COR-L47 (cell line): ENCODE measurements around the gene HHAT.
"Not testable (repeated sequence)": the region's sequence is repeated elsewhere in the genome, so short reads cannot be mapped to it uniquely, and the experiment has no call there.

ENCODE experiments used
- DNase-seq: peaks from one replicate; lab custom pipeline; 2025; lab: John Stamatoyannopoulos, UW

Gene HHAT

DNA sequence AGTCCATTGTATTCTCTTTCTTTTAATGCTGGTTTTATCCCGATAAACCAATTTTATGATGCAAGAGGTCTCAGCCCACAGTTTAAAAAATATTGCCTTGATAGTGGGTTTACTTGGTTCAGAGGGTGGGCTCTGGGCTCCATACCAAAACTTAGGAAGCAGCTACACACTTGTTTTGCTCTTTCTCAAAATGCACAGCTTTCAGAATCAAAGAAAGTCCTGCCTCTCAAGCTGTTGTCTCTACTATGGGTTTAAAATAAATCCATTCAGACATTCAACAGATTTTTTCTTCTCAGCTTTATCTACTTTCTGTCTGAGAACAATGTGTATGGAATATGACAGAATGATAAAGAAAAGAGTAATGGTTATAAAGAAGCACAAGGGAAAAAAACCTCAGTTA lies 14.8 kb upstream of the HHAT start:
- no peak for DNase-seq

DNA sequence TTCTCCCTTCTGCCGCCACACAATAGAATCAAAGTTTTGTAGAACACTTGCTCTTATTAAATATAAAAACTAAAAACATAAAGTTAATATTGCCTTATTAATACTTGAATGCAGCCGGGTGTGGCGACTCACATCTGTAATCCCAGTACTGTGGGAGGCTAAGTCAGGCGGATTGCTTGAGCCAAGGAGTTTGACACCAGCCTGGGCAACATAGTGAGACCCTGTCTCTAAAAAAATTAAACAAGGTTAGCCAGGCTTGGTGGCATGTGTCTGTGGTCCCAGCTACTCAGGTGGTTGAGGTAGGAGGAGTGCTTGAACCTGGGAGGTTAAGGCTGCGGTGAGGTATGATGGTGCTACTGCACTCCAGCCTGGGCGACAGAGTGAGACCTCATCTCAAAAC lies 13.2 kb upstream of the HHAT start:
- no peak for DNase-seq

DNA sequence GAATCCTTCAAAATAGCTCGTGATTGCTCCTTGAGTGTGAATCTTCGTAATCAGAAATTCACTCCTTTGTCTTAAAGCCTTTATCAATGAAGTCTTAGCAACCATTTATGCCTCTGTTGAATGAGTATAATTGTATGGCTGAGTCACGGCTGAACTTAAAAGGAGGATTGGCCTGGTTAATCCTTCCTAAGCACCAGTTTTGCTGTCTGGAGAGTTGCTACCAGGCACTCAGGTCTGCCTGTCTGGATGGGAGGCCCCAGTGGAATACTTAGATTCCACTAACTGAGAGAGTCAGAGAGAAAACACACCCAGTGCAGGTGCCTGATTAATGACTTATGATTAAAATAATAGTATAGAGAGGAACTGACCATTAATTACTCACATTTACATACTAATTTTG lies 7.6 kb upstream of the HHAT start:
- no peak for DNase-seq

DNA sequence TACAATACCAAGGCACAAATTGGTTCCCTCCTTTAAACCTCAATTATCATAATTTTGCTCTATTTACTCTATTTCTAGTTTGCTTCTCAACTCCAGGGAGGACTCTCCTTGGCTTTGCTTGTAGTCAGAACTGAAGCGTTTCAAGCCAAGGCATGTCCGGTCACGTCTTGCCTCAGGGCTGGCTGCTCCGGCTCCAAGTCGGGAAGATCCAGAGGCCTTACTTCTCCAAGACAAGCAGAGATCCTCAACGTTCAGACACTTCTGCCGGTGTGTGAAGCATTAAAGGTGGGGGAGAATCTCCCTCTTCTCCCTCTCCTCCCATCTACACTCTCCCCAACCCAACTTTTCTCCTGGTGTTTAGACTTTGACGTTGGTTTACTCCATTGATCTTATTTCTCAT lies 7.2 kb upstream of the HHAT start:
- DNase-seq = no peak

DNA sequence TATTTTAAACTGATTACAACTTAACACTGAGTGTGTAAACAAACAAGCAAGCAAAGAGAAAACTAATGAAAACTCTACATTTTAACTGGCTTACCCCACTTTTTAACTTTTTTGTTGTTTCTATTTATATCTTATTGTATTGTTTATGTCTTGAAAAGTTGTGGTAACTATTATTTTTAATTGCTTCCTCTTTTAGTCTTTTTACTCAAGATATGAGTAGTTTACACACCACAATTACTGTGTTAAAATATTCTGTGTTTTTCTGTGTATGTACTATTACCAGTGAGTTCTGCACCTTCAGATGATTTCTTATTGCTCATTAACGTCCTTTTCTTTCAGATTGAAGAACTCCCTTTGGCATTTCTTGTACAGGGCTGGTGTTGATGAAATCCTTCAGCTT lies 4.7 kb upstream of the HHAT start:
- no peak for DNase-seq

DNA sequence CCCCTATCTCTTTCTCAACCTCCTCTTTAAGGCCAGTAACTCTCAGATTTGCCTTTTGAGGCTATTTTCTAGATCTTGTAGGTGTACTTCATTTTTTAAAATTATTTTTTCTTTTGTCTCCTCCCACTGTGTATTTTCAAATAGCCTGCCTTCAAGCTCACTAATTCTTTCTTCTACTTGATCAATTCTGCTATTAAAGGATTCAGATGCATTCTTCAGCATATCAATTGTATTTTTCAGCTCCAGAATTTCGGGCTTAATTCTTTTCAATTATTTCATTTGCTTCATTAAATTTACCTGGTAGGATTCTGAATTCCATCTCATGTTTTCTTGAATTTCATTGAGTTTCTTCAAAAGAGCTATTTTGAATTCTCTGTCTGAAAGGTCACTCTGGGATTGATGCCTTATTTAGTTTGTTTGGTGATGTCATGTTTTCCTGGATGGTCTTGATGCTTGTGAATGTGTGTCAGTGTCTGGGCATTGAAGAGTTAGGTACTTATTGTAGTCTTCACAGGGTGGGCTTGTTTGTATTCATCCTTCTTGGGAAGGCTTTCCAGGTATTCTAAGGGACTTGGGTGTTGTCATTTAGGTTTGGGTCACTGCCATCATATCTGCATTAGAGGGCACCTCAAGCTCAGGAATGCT lies 3.6 kb upstream of the HHAT start:
- DNase-seq = no peak

DNA sequence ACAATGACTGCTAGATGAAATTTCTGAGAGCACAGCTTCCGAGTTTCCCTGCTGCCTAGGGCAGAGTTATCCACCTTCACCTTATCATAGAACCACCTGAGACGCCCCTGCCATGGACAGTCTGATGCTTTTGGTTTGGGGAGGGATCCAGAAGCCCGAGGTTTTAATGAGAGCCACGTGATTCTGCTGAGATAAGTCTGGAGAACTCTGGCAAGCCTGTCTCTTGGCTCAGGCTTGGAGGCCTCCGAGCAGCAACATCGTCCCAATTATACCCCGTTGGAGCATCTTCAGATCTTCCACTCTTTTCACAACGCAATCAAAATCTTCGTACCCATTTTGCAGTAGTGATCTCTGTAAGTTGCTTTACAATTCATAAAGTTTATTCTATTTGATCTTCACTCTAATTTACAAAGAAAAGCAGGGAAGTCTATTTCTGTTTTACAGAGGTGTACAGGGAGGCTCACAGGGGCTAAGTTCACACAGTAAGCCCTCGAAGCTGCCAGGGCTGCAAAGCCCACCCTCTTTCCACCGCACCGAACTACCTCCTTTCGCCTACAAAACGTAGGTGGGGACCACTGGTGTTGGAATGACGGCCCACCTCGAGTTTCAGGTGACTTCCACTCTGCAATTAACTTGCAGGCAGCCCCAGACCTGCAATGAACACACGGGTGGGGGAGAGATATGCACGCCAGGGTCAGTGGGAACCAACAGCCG lies 513 bp upstream of the HHAT start:
- DNase-seq = no peak

DNA sequence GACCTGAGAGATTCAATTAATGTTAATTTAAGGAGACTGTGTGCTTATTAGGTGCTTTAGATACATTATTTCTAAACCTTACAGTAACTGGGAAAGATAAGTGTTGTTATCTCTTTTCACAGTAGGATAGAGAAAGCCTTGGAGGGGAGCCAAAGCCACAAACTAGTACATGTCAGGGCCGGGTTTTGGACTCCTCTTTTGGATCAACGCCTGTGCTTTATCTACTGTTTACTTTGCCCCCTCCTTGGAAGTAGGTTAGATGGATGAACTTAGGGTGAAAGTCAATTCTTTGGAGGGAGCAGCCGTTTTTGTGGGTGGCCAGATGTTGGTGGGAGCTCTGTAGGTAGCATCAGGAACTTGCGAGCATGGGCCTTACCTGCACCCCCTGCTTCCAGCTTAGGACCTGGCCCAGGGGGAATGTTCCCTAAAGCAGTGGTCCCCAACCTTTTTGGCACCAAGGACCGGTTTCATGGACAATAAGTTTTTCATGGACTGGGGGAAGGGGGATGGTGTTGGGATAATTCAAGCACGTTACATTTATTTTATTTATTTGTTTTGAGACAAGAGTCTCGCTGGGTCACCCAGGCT lies 1.7 kb downstream of the HHAT start:
- DNase-seq = peak; percentile 31

DNA sequence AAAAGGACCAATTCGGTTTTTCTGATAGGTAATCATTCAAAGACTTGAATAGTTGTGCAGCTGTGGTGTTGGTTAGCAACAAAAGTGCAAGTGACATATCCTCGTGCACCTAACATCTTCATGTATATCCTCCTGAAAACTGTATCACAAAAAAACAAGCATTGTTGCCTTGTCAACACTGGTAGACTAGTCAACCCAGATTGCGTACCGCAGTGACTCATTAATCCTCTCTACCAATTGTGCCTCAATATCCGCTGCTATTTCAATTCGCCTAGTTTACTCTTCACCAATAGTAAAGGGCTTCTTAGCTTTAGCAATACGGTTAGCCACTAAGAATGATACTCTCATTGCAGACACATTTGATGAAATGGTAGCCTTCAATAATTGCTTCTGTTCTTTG lies 3.5 kb downstream of the HHAT start:
- DNase-seq = no peak

DNA sequence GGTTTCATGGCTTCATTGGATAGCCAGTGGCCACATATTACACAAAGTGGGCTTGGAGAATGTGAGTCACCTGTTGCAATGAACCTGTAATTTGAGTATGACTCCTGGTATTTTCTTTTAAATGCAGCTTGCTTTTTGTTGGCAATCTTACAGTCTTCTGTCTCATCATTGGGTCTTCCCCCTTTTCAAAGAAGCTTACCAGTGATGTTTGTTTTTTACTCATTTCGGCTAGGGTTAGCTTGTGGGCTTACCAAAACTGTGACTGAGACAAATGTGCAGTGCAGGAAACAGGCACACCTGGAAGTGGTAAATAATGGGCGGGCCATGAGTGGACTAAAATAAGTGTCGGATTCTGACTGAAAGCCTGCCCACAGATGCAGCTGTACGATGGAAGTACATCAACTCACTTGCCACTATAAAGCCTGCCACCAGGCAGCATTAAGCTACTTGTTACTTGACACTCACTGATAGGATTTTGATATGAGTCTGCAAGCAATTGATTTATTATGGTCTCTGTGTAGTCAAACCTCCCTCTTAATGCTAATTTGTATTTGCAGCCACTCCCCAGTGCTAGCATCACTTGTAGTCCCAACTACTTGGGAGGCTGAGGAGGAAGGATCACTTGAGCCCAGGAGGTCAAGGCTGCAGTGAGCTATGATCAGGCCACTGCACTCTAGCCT lies 4.2 kb downstream of the HHAT start:
- no peak for DNase-seq

DNA sequence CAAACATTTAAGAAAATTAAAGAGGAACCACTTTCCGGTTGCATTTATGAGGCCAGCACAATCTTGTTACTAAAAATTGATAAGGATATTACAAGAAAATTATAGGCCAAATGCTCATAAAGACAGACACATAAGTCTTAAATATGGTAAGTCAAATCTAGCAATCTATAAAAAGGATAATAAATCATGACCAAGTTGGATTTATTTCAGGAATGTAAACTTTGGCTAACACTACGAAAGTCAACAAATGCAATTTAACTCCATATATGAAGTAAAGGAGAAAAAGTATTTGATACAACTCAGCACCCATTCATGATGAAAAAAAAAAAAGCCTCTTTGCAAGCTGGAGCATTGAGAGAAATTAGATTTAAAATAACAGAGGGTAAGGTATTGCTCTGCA lies 6.3 kb downstream of the HHAT start:
- DNase-seq = no peak

DNA sequence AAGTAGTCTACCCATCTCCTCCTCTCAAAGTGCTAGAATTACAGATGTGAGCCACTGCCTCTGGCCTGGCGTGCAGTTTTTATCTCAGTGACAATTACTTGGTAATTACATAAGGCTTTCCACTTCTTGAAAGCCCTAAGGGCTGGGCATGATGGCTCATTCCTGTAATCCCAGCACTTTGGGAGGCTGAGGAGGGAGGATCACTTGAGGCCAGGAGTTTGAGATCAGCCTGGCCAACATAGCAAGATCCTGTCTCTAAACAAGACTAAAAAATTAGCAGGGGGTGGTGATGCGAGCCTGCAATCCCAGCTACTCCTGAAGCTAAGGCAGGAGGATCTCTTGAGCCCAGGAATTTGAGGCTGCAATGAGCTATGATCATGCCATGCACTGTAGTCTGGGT lies 7.7 kb downstream of the HHAT start:
- DNase-seq = no peak

DNA sequence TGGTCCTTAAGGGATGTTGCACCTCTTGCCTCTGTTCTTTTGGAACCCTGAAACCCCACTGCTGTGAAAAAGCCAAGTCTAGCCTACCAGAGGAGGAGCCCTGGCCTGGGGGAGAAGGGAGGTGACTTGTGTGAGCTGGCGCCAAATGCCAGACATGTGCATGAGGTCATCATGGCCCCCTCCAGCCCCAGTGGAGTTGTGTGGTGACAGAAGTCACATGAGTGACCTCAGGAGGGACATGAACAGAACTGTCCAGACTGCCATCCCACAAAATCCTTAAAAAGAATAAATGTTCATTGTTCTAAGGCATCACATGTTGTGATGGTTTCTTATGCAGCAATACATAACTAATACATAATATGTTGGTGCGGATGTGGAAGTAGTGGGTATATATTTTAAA lies 10.8 kb downstream of the HHAT start:
- DNase-seq = no peak

DNA sequence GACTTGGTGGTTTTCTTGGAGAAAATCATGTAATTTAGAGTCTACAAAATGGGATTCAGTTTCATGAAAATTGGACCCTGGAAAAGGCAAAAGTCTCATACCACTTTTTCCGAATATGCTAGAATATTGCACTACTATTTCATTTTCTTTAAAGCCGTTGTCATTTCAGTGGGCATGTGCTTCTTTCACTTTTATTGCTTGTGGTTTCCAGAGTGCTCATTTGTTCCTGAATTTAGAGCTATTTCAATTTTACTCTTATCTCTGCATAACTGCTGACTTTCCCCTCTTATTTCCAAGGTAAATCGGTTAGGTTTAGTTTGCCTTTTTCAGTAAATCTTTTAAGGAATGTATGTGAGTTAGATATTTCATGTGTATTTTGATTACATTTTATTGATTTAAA lies 11.6 kb downstream of the HHAT start:
- DNase-seq = no peak

DNA sequence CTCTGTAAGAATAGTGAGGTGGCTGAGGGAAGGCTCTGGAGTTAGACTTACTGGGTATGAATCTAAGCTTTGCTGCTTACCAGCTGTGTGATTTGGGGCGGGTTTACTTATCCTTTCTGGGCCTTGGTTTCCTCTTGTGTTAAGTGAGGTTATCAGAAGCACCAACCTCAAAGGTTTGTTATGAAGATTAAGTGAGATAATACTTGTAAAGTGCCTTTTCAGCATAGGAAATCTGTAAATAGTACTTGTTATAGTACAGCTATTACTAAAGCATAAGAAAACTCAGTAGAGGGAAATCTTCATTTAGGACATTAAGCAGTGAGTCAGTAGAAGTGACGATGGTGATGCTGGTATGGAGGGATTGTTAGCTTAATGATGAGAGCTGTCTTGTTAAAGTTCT lies 12.1 kb downstream of the HHAT start:
- no peak for DNase-seq

DNA sequence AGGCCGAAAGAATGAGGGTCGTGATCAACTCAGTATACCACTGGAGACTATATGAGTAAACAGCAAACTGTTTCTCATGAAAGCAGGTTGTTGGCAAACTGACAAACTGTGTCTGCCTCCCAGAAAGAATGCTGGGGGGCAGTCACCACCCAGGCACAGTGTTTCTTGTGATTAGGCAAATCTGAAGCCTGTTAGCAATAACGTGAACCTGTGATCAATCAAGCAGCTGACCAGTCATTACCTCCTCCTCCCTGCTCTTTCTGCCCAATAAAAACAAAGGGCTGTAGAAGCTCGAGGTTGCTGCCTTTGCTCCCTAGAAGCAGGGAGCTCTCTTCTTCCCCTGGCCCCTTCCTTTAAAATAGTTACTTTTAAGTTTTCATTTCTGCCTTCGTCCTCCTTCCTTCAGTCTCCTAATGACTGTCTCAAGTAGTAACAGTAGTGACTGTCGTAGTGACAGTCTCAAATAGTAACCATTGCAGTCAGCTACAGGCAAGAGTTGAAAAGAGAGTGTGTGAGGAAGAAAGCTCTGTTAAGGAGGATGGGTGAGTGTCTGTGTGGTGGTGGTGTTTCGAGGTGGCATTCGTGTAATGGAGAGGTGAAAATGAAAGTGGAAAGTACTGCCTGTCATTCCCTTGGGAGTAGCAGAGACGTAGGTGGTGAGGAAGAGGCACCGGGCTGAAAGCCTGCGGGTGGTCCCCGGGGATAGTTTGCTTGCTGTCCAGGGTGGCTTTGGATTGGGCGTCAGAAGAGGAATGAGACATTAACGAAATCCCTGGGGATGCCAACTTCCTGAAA lies 14.5 kb downstream of the HHAT start:
- peak; percentile 28 for DNase-seq

DNA sequence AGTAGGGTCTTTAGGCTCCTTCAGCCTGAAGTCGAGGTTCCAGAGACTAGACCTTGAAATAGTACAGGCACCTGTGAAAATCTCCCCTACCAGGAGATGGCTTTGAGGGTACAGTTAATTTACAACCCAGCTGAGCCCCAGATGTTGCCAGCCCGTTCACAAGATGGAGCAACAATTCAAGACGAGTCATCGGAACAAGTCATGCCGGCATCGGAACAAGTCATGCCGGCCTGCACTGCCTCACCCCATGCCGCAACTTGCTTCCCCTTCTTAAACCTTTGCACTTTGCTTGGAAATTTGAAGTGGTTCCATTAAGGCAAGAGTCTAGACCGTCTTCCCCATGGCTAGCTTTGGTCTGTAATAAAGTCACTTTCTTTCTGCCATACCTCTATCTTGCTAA lies 16.0 kb downstream of the HHAT start:
- DNase-seq = no peak

DNA sequence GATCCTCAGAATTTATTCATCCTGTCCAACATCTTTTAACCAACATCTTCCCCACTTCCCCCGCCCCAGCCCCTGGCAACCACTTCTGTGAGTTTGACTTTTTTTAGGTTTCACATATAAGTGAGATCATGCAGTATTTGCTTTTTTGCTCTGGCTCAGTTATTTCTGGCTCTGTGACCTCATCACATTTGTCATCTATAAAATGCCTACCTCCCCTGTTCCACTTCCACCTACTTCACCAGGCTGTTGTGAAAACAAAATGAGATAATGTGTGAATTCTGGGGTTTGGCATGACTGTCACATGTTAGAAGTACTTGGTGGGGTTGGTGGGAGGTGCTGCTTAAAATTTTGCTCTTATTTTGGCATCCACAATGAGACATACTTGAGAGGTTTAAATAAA lies 18.4 kb downstream of the HHAT start:
- no peak for DNase-seq

DNA sequence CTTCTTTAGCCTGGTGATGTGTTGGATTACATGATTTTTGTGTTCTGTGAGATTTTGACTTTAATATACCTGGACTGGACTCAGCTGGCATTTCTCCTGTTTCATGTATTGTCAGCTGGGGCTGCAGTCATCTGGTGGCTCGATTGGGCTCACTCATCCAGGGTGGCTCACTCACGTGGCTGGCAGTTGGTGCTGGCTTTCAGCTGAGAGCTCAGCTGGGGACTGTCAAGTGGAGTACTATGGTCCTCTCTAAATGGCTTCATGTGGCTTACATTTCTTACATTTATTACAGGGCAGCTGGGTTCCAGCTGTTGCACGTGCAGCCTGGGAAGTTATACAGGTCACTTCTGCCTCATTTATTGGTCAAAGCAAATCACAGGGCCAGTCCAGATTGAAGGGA lies 22.8 kb downstream of the HHAT start:
- DNase-seq = no peak

DNA sequence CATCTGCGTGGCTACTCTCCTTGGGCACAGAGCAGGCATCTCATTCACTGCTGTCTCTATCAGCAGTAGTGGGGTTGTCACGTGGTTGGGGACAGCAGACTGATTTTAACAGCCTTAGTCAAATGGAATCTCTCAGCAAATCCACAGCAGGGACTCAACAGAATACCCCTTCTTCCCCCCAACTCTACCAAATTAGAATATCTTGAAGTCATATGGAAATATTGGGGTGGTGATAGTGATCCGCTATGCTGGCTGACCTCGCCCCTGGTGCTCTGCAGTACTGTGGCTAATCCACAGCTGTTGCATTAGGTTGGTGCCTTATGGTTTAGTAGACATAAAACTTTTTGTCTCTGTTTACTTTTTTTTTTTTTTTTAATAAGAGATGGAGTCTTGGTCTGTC lies 23.9 kb downstream of the HHAT start:
- DNase-seq = no peak

DNA sequence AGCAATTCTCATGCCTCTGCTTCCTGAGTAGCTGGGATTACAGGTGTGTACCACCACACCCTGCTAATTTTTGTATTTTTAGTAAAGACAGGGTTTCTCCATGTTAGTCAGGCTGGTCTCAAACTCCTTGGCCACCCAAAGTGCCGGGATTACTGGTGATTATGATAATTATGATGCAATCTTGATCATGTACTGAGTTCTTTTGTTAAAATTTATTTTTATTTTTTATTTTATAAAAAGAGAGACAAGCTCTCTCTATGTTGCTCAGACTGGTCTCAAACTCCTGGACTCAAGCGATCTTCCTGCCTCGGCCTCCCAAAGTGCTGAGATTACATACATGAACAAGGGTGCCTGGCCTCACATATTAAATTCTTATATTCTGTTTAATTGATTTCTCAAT lies 25.6 kb downstream of the HHAT start:
- DNase-seq = not testable (repeated sequence)

DNA sequence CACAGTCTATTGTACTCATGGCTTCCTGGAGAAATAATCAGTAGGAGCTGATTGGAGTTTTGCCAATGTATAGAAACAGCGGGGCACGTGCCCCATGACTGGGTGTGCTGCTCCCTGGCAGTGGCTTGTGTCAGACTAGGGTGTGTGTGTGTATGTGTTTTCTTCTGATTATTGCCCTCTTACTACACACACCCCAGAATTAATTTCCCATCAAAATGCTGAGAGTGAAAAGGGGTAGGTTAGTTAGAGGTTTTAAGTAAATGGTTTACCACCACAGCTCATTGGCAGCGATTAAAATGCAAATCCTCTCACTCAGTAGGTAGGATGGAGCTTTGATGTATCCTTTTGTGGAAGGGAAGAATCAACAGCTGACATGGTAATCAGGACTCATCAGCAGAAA lies 29.9 kb downstream of the HHAT start:
- DNase-seq = peak; percentile 75
